Tibial artery (tissue), 4 donors: ENCODE data around the gene RFWD3.

Source experiments
- DNase-seq, 2 donors: peaks; one replicate each; pipeline ENCODE4 v3.0.0-alpha.2; 2019
- H3K27ac ChIP-seq, 2 donors: fragments of 200-600 bp; sonication (generic) in 1 of 2; 1 replicate in 1 of 2; 2 replicates in 1 of 2; pipeline ENCODE4 v1.5.1; 2018 to 2019; ENCODE audit warnings: mild to moderate bottlenecking in 1 of 2
- H3K27me3 ChIP-seq, 2 donors: fragments of 200-600 bp; sonication (generic) in 1 of 2; one replicate each; pipeline versions ENCODE4 v1.5.1 to v1.6.0; 2016 to 2019
- H3K36me3 ChIP-seq, 3 donors: fragments of 200-600 bp; sonication (generic) in 2 of 3; one replicate each; pipeline ENCODE4 v1.5.1; 2016 to 2019; ENCODE audit warnings: mild to moderate bottlenecking in 2 of 3
- H3K4me1 ChIP-seq, 4 donors: fragments of 200-600 bp; sonication (generic) in 2 of 4; 1 replicate in 3 of 4; 2 replicates in 1 of 4; pipeline ENCODE4 v1.5.1; 2016 to 2019
- H3K4me3 ChIP-seq, 2 donors: fragments of 200-600 bp; sonication (generic) in 1 of 2; 1 replicate in 1 of 2; 2 replicates in 1 of 2; pipeline ENCODE4 v1.5.1; 2018 to 2019; ENCODE audit warnings: mild to moderate bottlenecking in 2 of 2
- H3K9me3 ChIP-seq, 3 donors: fragments of 200-600 bp; sonication (generic) in 1 of 3; one replicate each; pipeline ENCODE4 v1.5.1; 2016 to 2019
- CTCF ChIP-seq, 2 experiments: fragments of 200-600 bp in 1 of 2; fragments of 450-650 bp in 1 of 2; IDR thresholded peaks; one replicate each; pipeline ENCODE4 v1.5.1; 2017 to 2019; ENCODE audit warnings: antibody characterized with exemption in 2 of 2, mild to moderate bottlenecking in 1 of 2, moderate library complexity in 1 of 2
- intact Hi-C: fragments of 100-400 bp; cut with DNase I; formaldehyde crosslinking; loops from one replicate; pipeline ENCODE4 v1.15.0; 2023; ENCODE audit warnings: low total_unique reads

RFWD3 gene

GRCh38 chr16:74666425-74667254 is at the start of gene RFWD3:
RFWD3 (minus strand) TSS chr16:74666877; CDS start chr16:74661449, 5,428 bp downstream.
- peak; percentile 98 to 99 for DNase-seq
- no peaks in the 10 kb centered on the region for H3K9me3 ChIP-seq
- H3K4me3 ChIP-seq: peak within 1 kb of the TSS; percentile 89 to 97
- peak within 1 kb of the TSS; percentile 70 to 81 for H3K27ac ChIP-seq
- no peak for TF ChIP-seq CTCF (IDR thresholded peaks at IDR 0.05)
- peaks cover 7 to 27% (median 12%) of the 10 kb centered on the region in 3 donors for H3K36me3 ChIP-seq
- H3K4me1 ChIP-seq: peaks cover 0 to 17% (median 15%) of the 10 kb centered on the region in 4 donors
- no peaks in the 10 kb centered on the region for H3K27me3 ChIP-seq
- intact Hi-C loops: no loop called here

GRCh38 chr16:74716355-74716754 is 49.7 kb upstream of the RFWD3 start:
- TF ChIP-seq CTCF (IDR thresholded peaks at IDR 0.05): no peak
- intact Hi-C loops: no loop called here
- peaks cover 0 to 4% of the 10 kb centered on the region in 2 donors for H3K27me3 ChIP-seq
- H3K9me3 ChIP-seq: no peaks in the 10 kb centered on the region
- no peak for DNase-seq
- H3K4me3 ChIP-seq: no peak overlapping the region
- no peak overlapping the region for H3K27ac ChIP-seq
- H3K36me3 ChIP-seq: no peaks in the 10 kb centered on the region
- no peaks in the 10 kb centered on the region for H3K4me1 ChIP-seq

- Histone ChIP-seq H3K9me3 (no peaks in the 10 kb centered on the region), H3K27ac (no peak overlapping the region), H3K4me1 (no peaks in the 10 kb centered on the region), H3K27me3 (peaks cover 0 to 4% of the 10 kb centered on the region in 2 donors), H3K4me3 (no peak overlapping the region), H3K36me3 (no peaks in the 10 kb centered on the region)
- DNase-seq: peak in 1 of 2 donors; percentile 51
- no peak for TF ChIP-seq CTCF (IDR thresholded peaks at IDR 0.05)
- intact Hi-C loops: loop anchor here (5.0 kb wide), 1 partner anchor 143 kb away; no protein-coding TSS in a partner anchor
Measured at GRCh38 chr16:74713876-74714275, 47.2 kb upstream of the RFWD3 start.

GRCh38 chr16:74713325-74713724 is 46.6 kb upstream of the RFWD3 start:
- no peak overlapping the region for H3K27ac ChIP-seq
- no peak overlapping the region for H3K4me3 ChIP-seq
- H3K9me3 ChIP-seq: no peaks in the 10 kb centered on the region
- TF ChIP-seq CTCF (IDR thresholded peaks at IDR 0.05): no peak
- DNase-seq: peak in 1 of 2 donors; percentile 55
- H3K4me1 ChIP-seq: no peaks in the 10 kb centered on the region
- no peaks in the 10 kb centered on the region for H3K36me3 ChIP-seq
- intact Hi-C loops: loop anchor here (5.0 kb wide), 1 partner anchor 144 kb away; no protein-coding TSS in a partner anchor
- H3K27me3 ChIP-seq: no peaks in the 10 kb centered on the region

- DNase-seq: peak in 1 of 2 donors; percentile 49
- Histone ChIP-seq H3K27ac (no peak overlapping the region), H3K4me3 (no peak overlapping the region), H3K36me3 (no peaks in the 10 kb centered on the region), H3K27me3 (no peaks in the 10 kb centered on the region), H3K9me3 (no peaks in the 10 kb centered on the region), H3K4me1 (no peaks in the 10 kb centered on the region)
- intact Hi-C loops: loop anchor here (5.0 kb wide), 1 partner anchor 145 kb away; no protein-coding TSS in a partner anchor
- TF ChIP-seq CTCF (IDR thresholded peaks at IDR 0.05): no peak
Measured at GRCh38 chr16:74711938-74712337, 45.3 kb upstream of the RFWD3 start.
